GM18951 (cell line): ENCODE results near the gene WIPF2.

ENCODE experiments used
- POLR2A ChIP-seq: IDR thresholded peaks from 4 replicates; pipeline ENCODE4 v1.6.1; 2011; ENCODE audit warnings: mild to moderate bottlenecking; ENCODE audit not compliant: insufficient read length, insufficient read depth; ENCODE audit errors: extremely low read depth
- in situ Hi-C: fragments of 300-500 bp; cut with MboI; formaldehyde crosslinking; loops from one replicate; pipeline ENCODE4 v1.12.0; 2022; ENCODE audit warnings: low sequenced_read_pairs, mixed read lengths, inconsistent platforms; ENCODE audit not compliant: unreplicated experiment

WIPF2 gene, protein sequence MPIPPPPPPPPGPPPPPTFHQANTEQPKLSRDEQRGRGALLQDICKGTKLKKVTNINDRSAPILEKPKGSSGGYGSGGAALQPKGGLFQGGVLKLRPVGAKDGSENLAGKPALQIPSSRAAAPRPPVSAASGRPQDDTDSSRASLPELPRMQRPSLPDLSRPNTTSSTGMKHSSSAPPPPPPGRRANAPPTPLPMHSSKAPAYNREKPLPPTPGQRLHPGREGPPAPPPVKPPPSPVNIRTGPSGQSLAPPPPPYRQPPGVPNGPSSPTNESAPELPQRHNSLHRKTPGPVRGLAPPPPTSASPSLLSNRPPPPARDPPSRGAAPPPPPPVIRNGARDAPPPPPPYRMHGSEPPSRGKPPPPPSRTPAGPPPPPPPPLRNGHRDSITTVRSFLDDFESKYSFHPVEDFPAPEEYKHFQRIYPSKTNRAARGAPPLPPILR

DNA sequence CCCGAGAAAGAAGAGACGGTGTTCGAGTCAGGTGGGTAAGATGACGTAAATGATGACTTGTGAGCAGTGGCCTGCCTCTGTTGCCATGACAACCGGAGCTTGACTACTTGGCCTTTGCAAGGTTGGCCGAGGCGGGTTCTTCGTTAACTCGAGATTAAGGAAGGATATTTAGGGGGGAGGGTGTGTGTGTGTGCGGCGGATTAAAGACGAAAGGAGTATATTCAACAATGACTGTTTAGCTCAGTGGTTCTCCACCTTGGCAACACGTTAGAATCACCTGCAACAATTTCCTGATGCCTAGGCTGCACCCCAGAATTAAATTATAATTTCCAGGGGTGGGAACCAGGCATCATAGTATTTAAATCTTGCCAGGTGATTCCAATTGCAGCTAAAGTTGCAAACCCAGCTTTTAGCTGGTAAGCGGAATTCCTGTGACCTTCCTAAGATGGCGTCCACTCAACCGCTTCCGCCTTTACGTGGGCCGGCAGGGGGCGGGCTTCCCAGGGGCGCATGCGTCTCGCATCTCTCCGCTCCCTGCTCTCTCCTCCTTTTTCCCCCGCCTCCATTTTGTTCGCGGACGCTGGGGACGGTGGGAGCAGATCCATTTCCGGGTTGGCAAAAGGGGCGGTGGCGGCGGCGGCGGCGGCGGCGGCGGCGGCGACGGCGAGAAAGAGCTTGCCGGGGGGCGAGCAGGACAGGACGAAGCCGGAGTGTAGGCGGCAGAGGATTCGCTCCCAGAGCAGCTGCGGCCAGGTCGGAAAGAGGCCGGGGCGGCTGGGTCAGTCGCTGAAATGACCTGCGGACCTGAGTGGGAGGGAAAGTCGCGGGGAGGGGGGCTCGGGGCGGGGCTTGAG, at the start of gene WIPF2:
WIPF2 (plus strand) TSS at position 565 of the 854 bp plus-strand sequence. CDS start 37,156 bp downstream, outside the sequence.
- peak; percentile 51 for TF ChIP-seq POLR2A
- in situ Hi-C loops, result no loop called here

DNA sequence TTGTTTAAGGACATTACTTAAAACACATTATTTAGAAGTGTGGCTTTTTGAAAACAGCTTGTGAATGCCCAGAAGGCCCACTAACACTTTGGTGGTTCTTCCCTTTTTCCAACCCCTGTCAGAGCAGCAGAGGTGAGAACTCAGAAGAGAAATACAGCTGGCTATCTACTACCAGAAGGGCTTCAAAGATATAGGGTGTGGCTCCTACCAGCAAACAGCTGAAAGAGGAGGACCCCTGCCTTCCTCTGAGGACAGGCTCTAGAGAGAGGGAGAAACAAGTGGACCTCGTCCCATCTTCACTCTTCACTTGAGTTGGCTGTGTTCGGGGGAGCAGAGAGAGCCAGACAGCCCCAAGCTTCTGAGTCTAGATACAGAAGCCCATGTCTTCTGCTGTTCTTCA, 48.8 kb upstream of the WIPF2 start:
- in situ Hi-C loops, result no loop called here
- no peak for TF ChIP-seq POLR2A

DNA sequence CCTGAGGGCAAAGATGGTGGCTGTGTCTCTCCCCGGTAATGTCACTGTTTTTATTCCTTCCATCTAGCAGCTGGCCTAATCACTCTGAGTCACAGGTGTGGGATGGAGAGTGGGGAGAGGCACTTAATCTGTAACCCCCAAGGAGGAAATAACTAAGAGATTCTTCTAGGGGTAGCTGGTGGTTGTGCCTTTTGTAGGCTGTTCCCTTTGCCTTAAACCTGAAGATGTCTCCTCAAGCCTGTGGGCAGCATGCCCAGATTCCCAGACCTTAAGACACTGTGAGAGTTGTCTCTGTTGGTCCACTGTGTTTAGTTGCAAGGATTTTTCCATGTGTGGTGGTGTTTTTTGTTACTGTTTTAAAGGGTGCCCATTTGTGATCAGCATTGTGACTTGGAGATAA, 47.4 kb upstream of the WIPF2 start:
- TF ChIP-seq POLR2A, result no peak
- in situ Hi-C loops, result no loop called here

DNA sequence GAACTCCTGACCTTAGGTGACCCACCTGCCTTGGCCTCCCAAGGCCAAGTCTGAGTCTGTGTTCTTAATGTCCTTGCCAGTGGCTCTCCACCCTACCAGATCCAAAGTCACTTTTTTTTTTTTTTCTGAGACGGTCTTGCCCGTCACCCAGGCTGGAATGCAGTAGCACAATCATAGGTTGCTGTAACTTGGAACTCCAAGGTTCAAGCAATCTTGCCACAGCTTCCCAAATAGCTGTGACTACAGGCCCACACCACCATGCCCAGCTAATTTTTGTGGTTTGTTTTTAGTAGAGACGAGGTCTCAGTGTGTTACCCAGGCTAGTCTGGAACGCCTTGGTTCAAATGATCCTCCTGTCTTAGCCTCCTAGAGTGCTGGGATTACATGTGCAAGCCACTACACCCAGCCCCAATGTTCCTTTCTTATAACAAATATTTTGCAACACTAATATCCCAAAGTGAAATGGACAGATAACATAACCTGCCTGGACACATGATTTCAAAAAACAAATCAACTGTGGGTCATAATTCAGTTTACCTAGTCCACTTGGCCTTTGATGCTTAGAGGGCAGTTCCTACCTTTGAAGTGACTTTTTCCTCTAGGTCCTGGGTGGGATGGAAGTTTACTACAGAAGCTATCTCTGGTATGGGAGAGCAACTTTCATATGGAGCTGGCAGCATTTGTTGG, 45.9 kb upstream of the WIPF2 start:
- no peak for TF ChIP-seq POLR2A
- in situ Hi-C loops, result no loop called here

DNA sequence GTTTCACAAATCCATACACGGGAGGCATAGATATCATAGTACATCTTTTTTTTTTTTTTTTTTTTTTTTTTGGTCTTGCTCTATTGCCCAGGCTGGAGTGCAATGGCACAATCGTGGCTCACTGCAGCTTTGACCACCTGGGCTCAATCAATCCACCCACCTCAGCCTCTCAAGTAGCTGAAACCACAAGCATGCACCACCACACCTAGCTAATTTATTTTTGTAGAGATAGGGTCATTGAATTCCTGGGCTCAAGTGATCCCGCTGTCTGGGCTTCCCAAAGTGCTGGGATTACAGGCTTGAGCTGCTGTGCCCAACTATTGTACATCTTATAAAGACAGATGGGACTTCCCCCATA, 45.3 kb upstream of the WIPF2 start:
- no peak for TF ChIP-seq POLR2A
- in situ Hi-C loops, result no loop called here

DNA sequence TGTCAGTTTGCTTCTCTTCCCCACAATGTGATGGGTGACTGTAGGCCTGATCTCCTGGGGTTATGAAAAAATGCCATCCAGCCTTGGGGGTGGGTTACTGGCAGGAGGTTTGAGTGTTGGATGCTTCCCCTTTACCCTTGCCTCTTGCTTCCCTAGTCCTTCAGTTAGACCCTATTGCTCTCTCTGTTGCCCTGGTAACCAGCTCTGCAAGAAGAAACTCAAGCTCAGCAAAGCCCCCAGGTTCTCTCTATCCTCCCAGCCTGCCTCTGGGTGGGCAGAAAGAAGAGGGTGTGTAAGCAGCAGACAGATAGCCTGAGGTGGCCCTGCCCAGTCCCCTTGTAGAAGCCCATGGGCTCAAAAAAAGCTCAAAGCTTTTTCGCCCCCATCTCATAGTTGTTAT, 44.6 kb upstream of the WIPF2 start:
- in situ Hi-C loops, result no loop called here
- TF ChIP-seq POLR2A, result no peak

DNA sequence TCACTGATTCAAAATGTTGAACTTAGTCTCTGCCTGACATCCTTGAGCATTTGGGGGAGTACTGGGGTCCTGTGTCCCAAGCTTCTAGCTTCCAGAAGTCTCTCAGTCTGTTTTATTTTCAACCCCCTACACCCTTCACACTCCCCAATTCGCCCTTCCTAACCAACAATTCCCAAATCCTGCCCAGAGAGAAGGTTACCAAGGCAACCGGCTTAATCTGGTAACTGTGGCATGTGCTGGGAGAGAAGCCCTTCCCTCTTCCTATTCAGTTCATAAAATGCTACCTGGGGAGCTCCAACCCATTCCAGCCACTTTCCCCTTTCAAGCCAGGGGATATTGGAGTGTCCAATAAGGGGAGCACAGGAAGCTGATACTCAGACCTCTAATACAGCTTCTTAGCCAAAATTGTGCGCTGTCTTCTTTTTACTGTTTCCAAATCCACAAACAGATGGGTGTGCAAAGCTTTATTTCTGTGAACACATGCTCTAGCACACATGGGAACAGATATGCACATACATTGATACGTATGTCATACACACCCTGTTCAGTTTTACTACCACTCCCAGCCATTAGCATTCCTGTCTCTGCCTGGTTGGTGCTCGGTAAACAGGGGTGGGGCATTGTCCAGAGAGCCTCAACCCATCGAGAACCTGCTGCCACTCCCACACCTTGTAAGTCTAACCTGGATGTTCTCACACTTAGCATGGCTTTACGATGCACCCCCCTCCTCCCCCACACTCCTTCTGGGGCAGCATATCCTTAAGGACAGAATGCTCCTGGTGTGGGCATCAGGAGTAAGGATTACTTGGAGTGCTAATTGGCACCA, 43.0 kb upstream of the WIPF2 start:
- in situ Hi-C loops, result no loop called here
- TF ChIP-seq POLR2A, result no peak

DNA sequence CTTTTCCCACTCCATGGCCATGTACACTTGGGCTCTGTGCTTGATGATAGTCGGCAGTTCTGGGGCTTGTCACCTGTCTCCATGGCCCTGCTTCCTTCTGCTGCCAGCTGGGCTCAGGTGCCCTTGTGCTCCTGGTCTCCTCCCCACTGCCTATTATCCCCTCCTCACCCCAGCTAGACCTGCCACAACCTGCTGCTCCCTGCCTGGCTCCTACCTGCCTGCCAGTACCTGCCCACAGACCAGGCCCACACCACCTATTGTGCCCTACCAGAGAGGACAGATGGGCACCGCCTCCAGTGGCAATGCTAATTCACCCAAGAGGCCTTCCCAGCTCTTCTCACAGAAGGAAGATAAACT, 42.4 kb upstream of the WIPF2 start:
- in situ Hi-C loops, result no loop called here
- no peak for TF ChIP-seq POLR2A

DNA sequence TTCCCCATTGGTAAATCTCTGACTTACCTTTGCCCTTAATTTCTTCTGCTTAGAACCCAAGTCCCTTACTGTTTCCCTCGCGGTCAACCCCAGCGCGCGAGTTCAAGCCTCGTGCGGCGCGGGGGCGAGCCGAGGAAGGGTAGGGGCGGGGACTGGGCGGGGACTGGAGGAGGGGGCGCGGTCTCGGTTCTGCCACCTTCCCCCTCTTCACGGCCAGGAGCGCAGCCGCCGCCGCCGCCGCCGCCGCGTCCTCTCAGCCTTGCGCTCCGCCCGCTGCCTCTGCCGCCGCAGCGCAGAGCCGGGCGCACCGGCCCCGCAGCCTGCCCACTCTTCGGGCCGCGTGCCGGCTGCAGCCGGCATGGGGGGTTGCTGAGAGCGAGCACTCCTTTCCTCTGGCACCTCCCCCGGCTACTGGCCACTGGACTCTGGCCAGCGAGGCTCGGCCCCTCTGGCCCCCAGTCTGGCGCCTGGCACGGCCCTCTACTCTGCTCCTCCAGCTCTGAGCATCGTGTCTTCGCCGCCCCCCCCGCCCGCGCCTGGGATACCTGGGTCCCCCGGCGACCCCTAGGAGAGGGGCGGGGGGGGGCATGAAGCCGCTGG, 41.7 kb upstream of the WIPF2 start, which contains the start of gene RAPGEFL1:
RAPGEFL1 (plus strand) TSS at position 196 of the 600 bp plus-strand sequence; CDS start at position 588, 392 bp downstream.
- in situ Hi-C loops, result no loop called here
- TF ChIP-seq POLR2A, result peak; percentile 18

DNA sequence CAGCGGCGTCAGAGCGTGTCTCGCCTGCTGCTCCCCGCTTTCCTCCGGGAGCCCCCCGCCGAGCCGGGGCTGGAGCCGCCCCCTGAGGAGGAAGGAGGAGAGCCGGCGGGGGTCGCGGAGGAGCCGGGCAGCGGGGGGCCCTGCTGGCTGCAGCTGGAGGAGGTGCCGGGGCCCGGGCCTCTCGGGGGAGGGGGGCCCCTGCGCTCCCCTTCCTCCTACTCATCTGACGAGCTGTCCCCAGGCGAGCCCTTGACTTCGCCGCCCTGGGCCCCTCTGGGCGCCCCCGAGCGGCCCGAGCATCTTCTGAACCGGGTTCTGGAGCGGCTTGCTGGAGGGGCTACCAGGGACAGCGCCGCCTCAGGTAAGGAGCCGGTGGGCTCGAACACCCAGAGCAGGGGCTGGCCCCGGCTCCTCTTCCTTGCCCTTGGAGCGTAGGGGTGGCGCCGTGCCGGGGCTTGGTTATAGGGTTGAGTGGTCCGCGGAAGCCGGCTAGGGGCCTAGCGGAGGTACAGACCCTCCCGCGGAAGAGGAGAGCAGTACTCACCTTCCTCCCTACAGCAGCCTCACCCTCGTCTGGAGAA, 41.0 kb upstream of the WIPF2 start:
- TF ChIP-seq POLR2A, result no peak
- in situ Hi-C loops, result no loop called here

DNA sequence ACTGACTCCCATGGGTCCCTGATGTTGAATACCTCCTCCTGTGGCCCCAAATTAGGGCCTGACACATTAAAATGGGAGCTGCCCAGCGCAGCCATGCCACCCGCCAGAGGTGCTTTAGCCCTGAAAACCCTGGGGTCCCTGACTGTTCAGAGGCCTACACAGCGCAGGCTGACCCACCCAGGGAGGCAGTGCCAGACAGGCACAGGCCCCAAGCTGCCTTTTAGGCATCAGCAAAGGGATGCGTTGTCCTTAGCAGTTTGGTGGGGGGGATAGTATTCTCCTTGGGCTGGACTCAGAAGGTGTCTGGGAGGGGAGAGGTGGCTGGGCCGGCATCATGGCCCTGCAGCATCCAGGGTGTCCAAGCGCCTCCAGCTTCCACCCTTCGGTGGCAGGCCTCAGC, 40.4 kb upstream of the WIPF2 start:
- in situ Hi-C loops, result no loop called here
- TF ChIP-seq POLR2A, result no peak
